Retinal pigment epithelial cell (primary cell): ENCODE measurements around the gene IGFLR1.

Experiments
- DNase-seq: peaks from one replicate; pipeline ENCODE4 v3.0.0-alpha.2; 2010; ENCODE audit warnings: low read depth
- H3K4me3 ChIP-seq: 2 replicates; pipeline ENCODE4 v1.5.1; 2011; ENCODE audit warnings: mild to moderate bottlenecking, low read length, control low read depth, moderate library complexity
- CTCF ChIP-seq: conservative IDR thresholded peaks from 2 replicates; pipeline ENCODE4 v1.5.1; 2011; ENCODE audit warnings: low read depth, low read length, control low read depth, inconsistent platforms

IGFLR1 gene

GRCh38 chr19:35788205-35788960 is 46.1 kb upstream of the IGFLR1 start:
- no peak for TF ChIP-seq CTCF
- DNase-seq: no peak
- no peak overlapping the region for H3K4me3 ChIP-seq

DNA sequence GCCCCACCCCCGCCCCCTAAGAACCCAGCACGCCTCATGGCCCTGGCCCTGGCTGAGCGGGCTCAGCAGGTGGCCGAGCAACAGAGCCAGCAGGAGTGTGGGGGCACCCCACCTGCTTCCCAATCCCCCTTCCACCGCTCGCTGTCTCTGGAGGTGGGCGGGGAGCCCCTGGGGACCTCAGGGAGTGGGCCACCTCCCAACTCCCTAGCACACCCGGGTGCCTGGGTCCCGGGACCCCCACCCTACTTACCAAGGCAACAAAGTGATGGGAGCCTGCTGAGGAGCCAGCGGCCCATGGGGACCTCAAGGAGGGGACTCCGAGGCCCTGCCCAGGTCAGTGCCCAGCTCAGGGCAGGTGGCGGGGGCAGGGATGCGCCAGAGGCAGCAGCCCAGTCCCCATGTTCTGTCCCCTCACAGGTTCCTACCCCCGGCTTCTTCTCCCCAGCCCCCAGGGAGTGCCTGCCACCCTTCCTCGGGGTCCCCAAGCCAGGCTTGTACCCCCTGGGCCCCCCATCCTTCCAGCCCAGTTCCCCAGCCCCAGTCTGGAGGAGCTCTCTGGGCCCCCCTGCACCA is 45.1 kb upstream of the IGFLR1 start:
- no peak overlapping the region for H3K4me3 ChIP-seq
- no peak for DNase-seq
- TF ChIP-seq CTCF: no peak

- no peak for TF ChIP-seq CTCF
- no peak for DNase-seq
- H3K4me3 ChIP-seq: no peak overlapping the region
Observed at GRCh38 chr19:35786299-35787160, 44.3 kb upstream of the IGFLR1 start.

DNA sequence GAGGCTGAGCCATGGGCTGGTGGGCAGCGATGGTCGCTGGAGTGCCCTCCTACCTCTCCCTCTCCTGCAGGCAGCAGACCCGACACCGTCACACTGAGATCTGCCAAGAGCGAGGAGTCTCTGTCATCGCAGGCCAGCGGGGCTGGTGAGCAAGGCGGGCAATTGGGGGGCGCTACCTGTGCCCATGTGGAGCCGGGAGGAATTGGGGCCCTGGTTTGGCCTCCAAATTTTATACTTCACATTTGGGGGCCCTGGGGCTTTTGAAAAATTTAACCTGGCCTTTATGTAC is 43.0 kb upstream of the IGFLR1 start:
- no peak for DNase-seq

GRCh38 chr19:35784503-35785338 is 42.5 kb upstream of the IGFLR1 start:
- no peak for DNase-seq
- H3K4me3 ChIP-seq: no peak overlapping the region
- TF ChIP-seq CTCF: no peak

More for the DNA sequence above, 43.0 kb upstream of the IGFLR1 start:
- no peak overlapping the region for H3K4me3 ChIP-seq
- TF ChIP-seq CTCF: no peak

- TF ChIP-seq CTCF: no peak
- no peak for DNase-seq
- no peak overlapping the region for H3K4me3 ChIP-seq
Observed at GRCh38 chr19:35783469-35784434, 41.5 kb upstream of the IGFLR1 start.
